Natural killer cell (primary cell): ENCODE results near the gene BHLHE40. TPM values are rescaled to one million over a fixed set of nuclear protein-coding genes. Genes with fewer than 3 reads are reported as not detected.

Experiments used
- ATAC-seq, 3 donors: fragments of 150-1000 bp in 2 of 3; fragments of 200-7000 bp in 1 of 3; cut with Tn5 transposase; 1 replicate in 1 of 3; 2 replicates in 2 of 3; pipeline ENCODE4 v1.10.0; 2021; ENCODE audit warnings: mild to moderate bottlenecking in 2 of 3, moderate library complexity in 2 of 3
- DNase-seq, 2 donors: peaks; one replicate each; pipeline versions ENCODE4 v3.0.0 to v3.0.0-alpha.2; 2013 to 2021; ENCODE audit warnings: mixed read lengths in 1 of 2
- H3K27ac ChIP-seq: one replicate; pipeline ENCODE4 v1.5.1; 2013; ENCODE audit warnings: mild to moderate bottlenecking, low read length
- H3K27me3 ChIP-seq: one replicate; pipeline ENCODE4 v1.6.1; 2013; ENCODE audit warnings: low read length; ENCODE audit not compliant: control insufficient read depth, insufficient read depth
- H3K36me3 ChIP-seq: one replicate; pipeline ENCODE4 v1.6.1; 2013; ENCODE audit warnings: low read length; ENCODE audit not compliant: control insufficient read depth, insufficient read depth
- H3K4me1 ChIP-seq: one replicate; pipeline ENCODE4 v1.6.1; 2013; ENCODE audit warnings: low read length; ENCODE audit not compliant: control insufficient read depth, insufficient read depth
- H3K4me3 ChIP-seq: one replicate; pipeline ENCODE4 v1.5.1; 2013; ENCODE audit warnings: low read length
- H3K9me3 ChIP-seq: one replicate; pipeline ENCODE4 v1.6.1; 2013; ENCODE audit warnings: low read length; ENCODE audit not compliant: control insufficient read depth, insufficient read depth
- H3K27ac Mint-ChIP-seq, 2 donors: one replicate each; pipeline ENCODE4 v1.8.0; 2022; ENCODE audit warnings: mild to moderate bottlenecking in 2 of 2, mixed read lengths in 2 of 2, moderate library complexity in 1 of 2
- H3K27me3 Mint-ChIP-seq, 2 donors: one replicate each; pipeline ENCODE4 v1.8.0; 2022; ENCODE audit warnings: low read depth in 2 of 2, mixed read lengths in 2 of 2
- H3K36me3 Mint-ChIP-seq: one replicate; pipeline ENCODE4 v1.8.0; 2022; ENCODE audit warnings: mixed read lengths
- H3K4me1 Mint-ChIP-seq, 2 donors: one replicate each; pipeline ENCODE4 v1.8.0; 2022; ENCODE audit warnings: mixed read lengths in 2 of 2
- H3K4me3 Mint-ChIP-seq: one replicate; pipeline ENCODE4 v1.8.0; 2022; ENCODE audit warnings: mild to moderate bottlenecking, moderate library complexity, mixed read lengths
- H3K9me3 Mint-ChIP-seq, 2 donors: one replicate each; pipeline ENCODE4 v1.8.0; 2022; ENCODE audit warnings: mixed read lengths in 2 of 2
- WGBS: methylation state at CpG from one replicate; pipeline ENCODE4 v1.1.7; 2013; ENCODE audit warnings: missing lambda C conversion rate; ENCODE audit not compliant: insufficient coverage; 5-methylcytosine and 5-hydroxymethylcytosine counted together
- intact Hi-C: fragments of 100-400 bp; cut with micrococcal nuclease; formaldehyde crosslinking; loops from one replicate; pipeline ENCODE4 v1.14.2; 2022
- total RNA-seq, 4 donors: library from RNA; stranded (reverse); fragments of 120-200 nt in 1 of 4; gene quantifications; one replicate each; pipeline versions ENCODE4 v1.2.3 to v1.2.4, GENCODE V29; 2013 to 2022
- TF ChIP-seq, protein P1 (sequence below): fragments of 200-600 bp; IDR thresholded peaks from one replicate; pipeline ENCODE4 v1.8.0; 2022; ENCODE audit warnings: antibody characterized with exemption

The BHLHE40 gene
- total RNA-seq, 3 donors from 2014 or later (not counting 1 experiment from before 2014, with no cell fraction given), result 512 to 725 (median 719) TPM

- Histone ChIP-seq H3K27ac (no peak overlapping the region), H3K36me3 (no peaks in the 10 kb centered on the region), H3K27me3 (no peaks in the 10 kb centered on the region), H3K4me3 (no peak overlapping the region), H3K9me3 (no peaks in the 10 kb centered on the region), H3K4me1 (peaks cover 18% of the 10 kb centered on the region)
- H3K9me3 Mint-ChIP-seq, result no peaks in the 10 kb centered on the region
- H3K4me1 Mint-ChIP-seq, result peaks cover 6 to 10% of the 10 kb centered on the region in 2 donors
- ATAC-seq, result no peak
- no peaks in the 10 kb centered on the region for H3K36me3 Mint-ChIP-seq
- H3K4me3 Mint-ChIP-seq, result no peak overlapping the region
- no peaks in the 10 kb centered on the region for H3K27me3 Mint-ChIP-seq
- TF ChIP-seq, protein P1, sequence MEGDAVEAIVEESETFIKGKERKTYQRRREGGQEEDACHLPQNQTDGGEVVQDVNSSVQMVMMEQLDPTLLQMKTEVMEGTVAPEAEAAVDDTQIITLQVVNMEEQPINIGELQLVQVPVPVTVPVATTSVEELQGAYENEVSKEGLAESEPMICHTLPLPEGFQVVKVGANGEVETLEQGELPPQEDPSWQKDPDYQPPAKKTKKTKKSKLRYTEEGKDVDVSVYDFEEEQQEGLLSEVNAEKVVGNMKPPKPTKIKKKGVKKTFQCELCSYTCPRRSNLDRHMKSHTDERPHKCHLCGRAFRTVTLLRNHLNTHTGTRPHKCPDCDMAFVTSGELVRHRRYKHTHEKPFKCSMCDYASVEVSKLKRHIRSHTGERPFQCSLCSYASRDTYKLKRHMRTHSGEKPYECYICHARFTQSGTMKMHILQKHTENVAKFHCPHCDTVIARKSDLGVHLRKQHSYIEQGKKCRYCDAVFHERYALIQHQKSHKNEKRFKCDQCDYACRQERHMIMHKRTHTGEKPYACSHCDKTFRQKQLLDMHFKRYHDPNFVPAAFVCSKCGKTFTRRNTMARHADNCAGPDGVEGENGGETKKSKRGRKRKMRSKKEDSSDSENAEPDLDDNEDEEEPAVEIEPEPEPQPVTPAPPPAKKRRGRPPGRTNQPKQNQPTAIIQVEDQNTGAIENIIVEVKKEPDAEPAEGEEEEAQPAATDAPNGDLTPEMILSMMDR, result no peak
- H3K27ac Mint-ChIP-seq, result peak overlapping the region in 1 of 2 donors; percentile 37
- intact Hi-C loops, result no loop called here
- 79% methylated on average over 9 of the region's 9 CpGs for WGBS
- DNase-seq, result no peak
Measured at GRCh38 chr3:4995500-4996053, 16.3 kb downstream of the BHLHE40 start.

- Mint-ChIP-seq H3K4me1 (peaks cover 6 to 10% of the 10 kb centered on the region in 2 donors), H3K9me3 (no peaks in the 10 kb centered on the region), H3K36me3 (no peaks in the 10 kb centered on the region), H3K27me3 (no peaks in the 10 kb centered on the region), H3K27ac (peak overlapping the region in 1 of 2 donors; percentile 37), H3K4me3 (no peak overlapping the region)
- Histone ChIP-seq H3K4me3 (no peak overlapping the region), H3K9me3 (no peaks in the 10 kb centered on the region), H3K27ac (no peak overlapping the region), H3K27me3 (no peaks in the 10 kb centered on the region), H3K4me1 (peaks cover 19% of the 10 kb centered on the region), H3K36me3 (no peaks in the 10 kb centered on the region)
- DNase-seq (no peak), ATAC-seq (peak in 1 of 3 donors; percentile 75)
- intact Hi-C loops, result no loop called here
- 93% methylated on average over 8 of the region's 8 CpGs for WGBS
- TF ChIP-seq, protein P1, result no peak
Measured at GRCh38 chr3:4996223-4996765, 17.1 kb downstream of the BHLHE40 start.

GRCh38 chr3:4996771-4997291 lies 17.6 kb downstream of the BHLHE40 start:
- Mint-ChIP-seq H3K9me3 (no peaks in the 10 kb centered on the region), H3K4me3 (no peak overlapping the region), H3K36me3 (no peaks in the 10 kb centered on the region), H3K27me3 (no peaks in the 10 kb centered on the region), H3K4me1 (peaks cover 8 to 12% of the 10 kb centered on the region in 2 donors), H3K27ac (no peak overlapping the region)
- no peak overlapping the region for H3K4me3 ChIP-seq
- H3K36me3 ChIP-seq, result no peaks in the 10 kb centered on the region
- 81% methylated on average over 11 of the region's 11 CpGs for WGBS
- H3K27me3 ChIP-seq, result no peaks in the 10 kb centered on the region
- TF ChIP-seq, protein P1, result no peak
- no peak for DNase-seq
- intact Hi-C loops, result no loop called here
- peak in 2 of 3 donors; percentile 50 to 57 for ATAC-seq
- no peak overlapping the region for H3K27ac ChIP-seq
- H3K9me3 ChIP-seq, result no peaks in the 10 kb centered on the region
- H3K4me1 ChIP-seq, result peaks cover 19% of the 10 kb centered on the region
